Islet of Langerhans (tissue), 1 donor: ENCODE results near the gene EBNA1BP2.
"Not testable (repeated sequence)": the region's sequence is repeated elsewhere in the genome, so short reads cannot be mapped to it uniquely, and the experiment has no call there.

Experiments used
- FAIRE-seq: peaks from one replicate; lab custom pipeline; 2011; peaks lifted over from hg19 to GRCh38; lab: Jason Lieb, UNC

EBNA1BP2 gene, protein sequence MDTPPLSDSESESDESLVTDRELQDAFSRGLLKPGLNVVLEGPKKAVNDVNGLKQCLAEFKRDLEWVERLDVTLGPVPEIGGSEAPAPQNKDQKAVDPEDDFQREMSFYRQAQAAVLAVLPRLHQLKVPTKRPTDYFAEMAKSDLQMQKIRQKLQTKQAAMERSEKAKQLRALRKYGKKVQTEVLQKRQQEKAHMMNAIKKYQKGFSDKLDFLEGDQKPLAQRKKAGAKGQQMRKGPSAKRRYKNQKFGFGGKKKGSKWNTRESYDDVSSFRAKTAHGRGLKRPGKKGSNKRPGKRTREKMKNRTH

DNA sequence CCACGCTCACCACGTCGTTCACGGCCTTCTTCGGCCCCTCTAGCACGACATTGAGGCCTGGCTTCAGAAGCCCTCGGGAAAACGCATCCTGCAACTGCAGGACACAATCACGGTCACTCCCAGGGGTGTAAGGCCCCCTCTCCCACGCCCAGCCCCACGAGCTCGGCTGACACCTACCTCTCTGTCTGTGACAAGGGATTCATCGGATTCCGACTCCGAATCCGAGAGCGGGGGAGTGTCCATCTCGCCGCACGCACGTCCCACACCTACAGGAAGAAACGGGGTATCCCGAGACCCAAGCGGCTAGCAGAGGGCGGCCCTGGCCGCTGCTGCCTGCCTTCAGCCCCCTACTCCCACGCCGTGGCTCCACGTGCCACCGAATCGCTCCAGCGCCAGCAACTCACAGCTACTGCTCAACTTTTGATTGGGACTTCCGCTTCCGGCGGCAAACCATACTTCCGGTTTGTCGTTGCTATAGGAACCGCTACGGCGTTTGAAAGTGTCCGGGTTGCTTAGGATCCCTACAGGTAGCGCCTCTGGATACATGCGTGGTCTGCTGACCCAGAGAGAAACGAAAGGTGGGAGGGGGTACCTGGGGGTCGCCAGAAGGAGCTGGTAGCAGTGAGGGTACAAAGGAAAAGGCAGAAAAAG, at the start of gene EBNA1BP2, which contains the start of gene CFAP57:
EBNA1BP2 (minus strand) TSS at position 415 of the 651 bp plus-strand sequence; CDS start at position 243, 172 bp downstream.
CFAP57 (plus strand) TSS at position 455 of the 651 bp plus-strand sequence. CDS start 424 bp downstream, outside the sequence.
- peak; percentile 89 for FAIRE-seq

DNA sequence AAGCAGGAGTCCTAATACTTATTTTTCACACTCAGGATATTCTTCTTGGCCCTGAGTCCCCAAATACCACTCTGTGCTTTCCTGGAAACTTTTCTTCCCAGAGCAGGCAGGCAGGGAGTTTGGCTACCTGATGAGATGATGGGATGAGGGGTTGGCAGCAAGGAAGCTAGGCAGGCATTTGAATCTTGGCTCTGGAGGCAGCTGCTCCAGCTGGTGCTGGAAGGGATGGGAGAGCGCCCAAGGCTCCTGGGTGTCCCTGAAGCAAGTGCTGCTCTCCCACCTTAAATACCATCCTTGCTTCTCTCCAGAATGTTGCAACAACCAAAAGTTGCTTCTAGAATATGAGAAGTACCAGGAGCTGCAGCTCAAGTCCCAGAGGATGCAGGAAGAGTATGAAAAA, 49.7 kb upstream of the EBNA1BP2 start:
- no peak for FAIRE-seq

DNA sequence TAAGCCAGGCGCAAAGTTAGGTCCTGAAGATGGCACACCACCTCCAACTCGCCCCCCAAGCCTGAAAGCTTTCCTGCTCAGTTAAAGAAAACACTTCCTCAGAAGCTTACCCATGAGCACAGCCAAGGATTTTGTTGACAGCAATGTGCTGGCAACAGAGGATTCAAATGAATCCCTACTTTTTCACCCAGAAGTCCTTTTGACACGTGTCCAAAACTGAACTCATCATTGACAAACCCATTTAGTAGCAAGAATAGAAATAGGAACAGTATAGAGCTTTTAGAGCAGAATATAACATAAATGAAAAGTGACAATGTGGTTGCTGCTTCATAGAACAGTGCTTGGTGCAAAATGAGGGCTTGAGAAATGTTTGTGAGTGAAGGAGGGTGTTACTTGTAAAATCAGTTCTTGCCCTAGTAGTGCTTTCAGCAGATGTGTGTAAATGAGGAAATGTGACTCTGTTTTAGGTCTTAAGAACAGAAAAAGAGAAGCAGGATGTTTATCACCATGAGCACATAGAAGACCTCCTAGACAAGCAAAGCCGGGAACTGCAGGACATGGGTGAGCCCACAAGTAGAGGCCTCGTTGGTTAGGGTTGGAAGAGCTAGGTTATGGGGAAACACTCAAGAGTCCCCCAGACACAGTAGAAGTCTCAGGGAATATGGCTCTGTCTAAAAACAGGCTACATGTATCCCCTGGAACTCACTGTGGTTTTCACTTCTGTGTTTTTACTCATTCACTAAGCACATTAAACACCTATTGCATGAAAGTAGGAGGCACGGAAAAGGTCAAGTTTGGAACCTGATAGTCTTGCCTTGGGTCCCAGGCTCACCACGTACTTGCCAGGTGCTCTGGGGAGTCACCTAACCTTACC, 49.1 kb upstream of the EBNA1BP2 start:
- FAIRE-seq = no peak

DNA sequence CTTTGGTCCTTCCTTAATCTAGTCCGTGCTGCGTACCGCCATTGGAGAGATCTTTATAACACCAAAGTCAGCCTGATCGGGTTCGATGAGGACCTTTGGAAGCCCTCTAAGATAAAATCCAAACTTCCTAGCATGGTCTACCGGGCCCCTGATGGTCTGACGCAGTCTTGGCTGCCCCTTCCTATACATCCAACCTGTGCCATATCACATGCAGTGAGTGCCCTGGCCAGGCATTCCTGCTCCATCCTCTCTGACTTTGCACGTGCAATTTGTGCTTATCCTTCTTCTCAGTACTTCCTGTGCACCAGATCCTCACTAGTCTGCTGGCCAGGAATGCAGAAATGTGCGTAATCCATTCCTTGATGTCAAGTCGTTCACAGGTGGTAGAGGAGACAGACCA, 45.7 kb upstream of the EBNA1BP2 start:
- FAIRE-seq = no peak

DNA sequence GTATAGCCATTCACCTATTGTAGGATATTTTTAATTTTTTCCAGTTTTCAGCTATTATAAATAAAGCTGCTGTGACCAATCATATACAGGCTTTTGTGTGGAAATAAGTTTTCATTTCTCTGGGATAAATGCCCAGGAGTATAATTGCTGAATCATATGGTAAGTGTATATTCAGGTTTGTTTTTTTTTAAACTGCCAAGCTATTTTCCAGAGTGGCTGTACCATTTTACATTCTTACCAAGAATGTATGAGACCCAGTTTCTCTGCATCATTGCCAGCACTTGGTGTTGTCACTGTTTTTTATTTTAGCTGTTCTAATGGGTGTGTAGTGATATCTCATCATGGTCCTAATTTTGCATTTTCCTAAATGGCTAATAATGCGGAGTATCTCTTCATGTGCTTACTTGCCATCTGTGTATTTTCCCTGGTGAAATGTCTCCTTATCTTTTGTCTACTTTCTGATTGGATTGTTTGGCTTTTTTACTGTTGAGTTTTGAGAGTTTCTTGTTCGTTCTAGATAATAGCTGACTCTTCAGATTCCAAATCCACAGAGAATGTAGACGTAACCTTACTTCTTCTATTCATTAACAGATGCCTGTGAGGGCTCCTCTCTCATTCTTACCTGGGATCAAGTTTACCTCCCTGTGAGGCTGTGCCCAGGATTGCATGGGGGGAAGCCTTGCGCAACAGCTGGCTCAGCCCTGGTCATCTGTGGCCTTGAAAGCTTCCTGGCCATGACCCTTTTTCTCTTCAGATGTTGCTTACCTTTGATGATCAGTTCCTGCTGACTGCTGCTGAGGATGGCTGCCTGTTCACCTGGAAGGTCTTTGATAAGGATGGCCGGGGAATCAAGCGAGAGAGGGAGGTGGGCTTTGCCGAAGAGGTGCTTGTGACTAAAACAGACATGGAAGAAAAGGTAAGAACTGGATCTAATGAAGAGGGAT, 42.7 kb upstream of the EBNA1BP2 start:
- no peak for FAIRE-seq

DNA sequence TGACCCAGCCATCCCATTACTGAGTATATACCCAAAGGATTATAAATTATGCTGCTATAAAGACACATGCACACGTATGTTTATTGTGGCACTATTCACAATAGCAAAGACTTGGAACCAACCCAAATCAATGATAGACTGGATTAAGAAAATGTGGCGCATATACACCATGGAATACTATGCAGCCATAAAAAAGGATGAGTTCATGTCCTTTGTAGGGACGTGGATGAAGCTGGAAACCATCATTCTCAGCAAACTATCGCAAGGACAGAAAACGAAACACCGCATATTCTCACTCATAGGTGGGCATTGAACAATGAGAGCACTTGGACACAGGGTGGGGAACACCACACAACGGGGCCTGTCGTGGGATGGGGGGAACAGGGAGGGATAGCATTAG, 36.2 kb upstream of the EBNA1BP2 start:
- not testable (repeated sequence) for FAIRE-seq

DNA sequence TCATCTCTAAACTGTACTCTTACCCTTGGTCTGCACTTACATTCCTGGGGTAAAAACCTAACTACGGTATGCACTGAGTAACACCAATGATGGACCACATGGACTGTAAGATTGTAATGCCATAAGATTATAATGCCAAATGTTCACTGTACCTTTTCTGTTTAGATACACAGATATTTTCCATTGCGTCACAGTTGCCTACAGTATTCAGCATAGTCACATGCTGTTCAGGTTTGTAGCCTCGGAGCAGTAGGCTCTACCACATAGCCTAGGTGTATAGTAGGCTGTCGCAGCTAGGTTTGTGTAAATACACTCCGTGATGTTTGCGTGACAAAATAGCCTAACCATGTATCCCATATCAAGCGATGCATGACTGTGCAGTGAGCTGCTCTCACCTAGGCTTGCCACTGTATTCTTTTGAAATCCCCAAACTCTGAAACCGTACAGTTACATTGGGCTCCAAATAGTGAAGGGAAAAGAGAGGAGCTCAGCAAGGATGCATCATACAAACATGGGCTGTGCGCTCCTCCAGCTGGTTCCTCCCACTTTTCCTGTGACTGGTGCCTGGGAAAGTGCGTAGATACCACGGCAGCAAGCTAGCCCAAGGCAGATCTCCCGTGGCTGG, 35.3 kb upstream of the EBNA1BP2 start:
- no peak for FAIRE-seq

DNA sequence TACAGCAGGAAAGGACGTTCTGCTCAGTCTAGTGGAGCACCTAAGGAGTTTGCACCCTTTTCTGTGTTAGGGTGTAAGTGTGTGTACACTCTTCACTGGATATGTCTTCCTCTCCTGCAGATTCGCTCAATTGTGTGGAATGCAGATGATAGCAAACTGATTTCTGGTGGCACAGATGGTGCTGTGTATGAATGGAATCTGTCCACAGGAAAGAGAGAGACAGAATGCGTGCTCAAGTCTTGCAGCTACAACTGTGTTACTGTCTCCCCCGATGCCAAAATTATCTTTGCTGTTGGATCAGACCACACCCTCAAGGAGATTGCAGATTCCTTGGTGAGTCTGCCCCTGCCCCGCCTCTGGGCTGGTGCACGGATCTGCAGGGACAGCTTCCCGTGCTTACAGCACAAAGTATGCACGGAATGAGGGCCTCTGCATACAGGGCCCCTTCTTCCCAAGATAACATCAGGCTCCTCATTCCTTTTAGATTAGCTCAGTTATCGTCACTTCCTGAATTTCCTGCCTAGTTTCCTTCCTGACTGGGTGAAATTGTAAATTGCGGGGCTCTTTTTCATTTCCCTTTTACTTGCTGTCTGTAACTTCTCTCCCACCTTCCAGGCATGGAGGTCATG, 34.6 kb upstream of the EBNA1BP2 start:
- no peak for FAIRE-seq

DNA sequence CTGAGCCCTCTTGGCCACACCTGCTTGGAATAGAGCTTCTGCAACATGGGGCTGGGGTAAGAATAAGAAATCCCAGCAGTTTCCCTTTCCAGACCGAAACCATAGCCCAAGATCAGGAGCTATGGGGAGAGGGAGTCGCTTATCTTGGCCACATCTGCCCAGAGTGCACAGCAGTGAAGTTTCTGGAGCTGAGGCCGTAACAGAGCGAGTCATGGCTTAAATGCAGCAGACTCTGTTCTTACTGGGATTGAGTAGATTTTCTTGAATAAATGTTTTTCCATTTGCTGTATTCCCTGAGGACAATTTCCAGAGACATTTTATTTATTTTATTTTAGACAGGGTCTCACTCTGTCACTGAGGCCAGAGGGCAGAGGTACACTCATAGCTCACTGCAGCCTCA, 33.6 kb upstream of the EBNA1BP2 start:
- no peak for FAIRE-seq

DNA sequence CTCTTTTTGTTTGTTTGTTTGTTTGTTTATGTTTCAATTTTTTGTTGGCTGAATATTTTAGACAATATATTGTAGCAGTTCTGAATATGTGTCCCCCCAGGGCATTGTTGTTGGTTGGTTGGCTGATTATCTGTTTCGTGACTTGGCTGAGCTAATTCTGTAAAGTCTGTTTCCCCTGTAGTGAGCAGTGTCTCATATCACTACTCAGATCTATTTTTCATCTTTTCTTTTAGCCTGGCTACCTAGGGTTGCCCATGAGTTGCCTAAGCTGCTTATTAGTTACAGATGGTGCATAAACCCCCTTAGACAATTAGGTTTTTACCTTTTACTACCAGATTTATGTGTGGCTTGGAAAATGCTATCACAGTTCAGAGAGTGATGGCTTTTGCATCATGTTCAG, 32.3 kb upstream of the EBNA1BP2 start:
- no peak for FAIRE-seq

DNA sequence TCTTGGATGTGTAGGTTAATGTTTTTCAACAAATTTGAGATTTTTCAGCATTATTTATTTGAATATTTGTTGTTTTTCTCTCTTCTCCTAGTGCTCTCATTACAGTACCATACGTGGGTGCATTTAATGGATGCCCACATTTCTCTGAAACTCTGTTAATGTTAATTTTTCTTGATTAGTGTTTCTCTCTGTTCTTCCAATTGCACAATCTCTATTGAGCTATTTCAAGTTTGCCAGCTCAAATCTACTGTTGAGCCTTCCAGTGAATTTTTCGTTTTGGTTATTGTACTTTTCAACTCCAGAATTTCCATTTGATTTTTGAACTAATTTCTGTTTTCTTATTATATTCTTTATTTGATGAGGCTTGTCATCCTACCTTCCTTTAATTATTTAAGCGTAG, 31.8 kb upstream of the EBNA1BP2 start:
- FAIRE-seq = no peak

DNA sequence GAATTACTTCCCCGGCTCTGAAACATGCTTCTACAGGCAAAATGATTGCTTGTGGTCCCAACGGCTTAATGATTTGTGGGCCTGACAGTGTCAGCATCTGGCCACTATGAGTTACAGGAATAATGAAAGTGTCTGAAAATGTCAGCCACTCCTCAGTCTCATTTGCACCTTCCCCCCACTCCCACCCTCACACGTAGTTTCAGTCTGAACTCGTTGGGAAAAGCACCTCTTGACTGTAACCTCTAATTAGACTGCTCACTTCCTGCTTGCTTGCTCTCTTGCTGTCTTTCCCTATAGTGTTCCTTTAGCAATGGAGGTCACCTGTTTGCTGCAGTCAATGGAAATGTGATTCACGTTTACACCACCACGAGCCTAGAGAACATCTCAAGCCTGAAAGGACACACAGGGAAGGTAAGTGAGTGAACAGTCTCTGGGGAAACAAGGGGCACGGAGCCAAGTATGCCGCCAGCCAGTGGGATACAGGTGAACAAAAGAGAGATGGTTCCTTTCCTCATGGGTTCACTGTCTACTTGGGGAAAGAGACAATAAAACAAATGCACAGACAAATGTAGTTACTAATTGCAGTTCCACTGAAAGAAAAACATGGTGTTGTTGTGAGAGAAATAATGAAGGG, 27.1 kb upstream of the EBNA1BP2 start:
- FAIRE-seq = no peak

DNA sequence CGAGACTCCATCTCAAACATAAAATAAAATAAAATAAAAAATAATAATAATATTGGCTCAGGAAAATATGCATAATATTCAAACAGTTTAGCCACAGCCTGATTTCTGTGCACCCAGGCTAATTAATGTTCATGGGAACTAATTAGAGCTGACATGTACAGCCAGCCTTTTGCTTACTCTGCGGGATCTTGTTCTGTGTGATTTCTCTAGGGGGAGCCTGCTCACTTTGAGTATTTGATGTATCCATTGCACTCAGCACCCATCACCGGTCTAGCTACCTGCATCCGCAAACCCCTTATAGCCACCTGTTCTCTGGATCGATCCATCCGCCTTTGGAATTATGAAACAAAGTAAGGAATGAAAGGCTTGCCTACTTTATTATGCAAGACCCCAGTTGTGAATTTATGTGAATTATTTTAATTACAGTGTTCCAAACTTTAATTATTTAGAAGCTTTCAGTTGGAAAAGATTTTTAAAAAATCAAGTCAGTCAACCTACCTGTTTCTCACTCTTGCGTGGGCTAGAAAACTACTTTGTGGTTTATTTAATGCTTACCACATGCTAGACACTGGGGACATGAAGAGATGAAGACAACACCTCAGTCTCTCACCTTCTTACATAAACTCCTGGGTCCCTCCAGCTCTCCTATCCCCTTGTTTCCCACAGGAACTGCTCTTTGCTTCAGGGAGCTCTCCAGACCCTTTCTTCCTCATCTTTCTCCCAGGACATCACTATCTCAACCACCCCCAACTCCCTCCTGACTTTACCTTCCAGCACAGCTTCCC, 25.4 kb upstream of the EBNA1BP2 start:
- no peak for FAIRE-seq

DNA sequence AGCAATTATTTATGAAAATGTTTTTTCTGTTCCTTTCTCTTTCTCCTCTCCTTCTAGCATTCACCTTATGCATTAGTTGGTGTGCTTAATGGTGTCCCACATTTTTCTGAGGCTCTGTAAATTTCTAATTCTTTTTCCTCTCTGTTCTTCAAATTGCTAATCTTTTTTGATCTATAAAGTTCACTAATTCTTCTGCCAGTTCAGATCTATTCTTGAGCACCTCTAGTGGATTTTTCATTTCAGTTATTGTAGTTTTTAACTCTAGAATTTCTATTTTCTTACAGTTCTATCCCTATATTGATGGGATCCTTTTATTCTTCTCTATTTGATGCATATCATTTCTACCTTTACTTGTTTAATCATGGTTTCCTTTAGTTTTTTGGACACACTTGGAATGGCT, 22.4 kb upstream of the EBNA1BP2 start:
- no peak for FAIRE-seq

DNA sequence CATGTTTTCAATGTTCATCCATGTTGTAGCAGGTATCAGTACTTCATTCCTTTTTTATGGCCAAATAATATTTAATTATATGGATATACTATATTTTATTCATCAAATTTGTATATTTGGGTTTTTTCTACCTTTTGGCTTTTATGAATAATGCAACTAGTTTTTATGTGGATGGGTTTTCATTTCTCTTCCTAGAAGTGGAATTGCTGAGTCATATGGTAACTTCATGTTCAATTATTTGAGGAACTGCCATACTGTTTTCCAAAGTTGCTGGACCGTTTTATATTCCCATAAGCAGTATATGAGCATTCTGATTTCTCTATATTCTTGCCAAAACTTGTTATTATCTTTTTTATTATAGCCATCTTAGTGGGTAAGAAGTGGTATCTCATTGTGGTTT, 16.0 kb upstream of the EBNA1BP2 start:
- no peak for FAIRE-seq

DNA sequence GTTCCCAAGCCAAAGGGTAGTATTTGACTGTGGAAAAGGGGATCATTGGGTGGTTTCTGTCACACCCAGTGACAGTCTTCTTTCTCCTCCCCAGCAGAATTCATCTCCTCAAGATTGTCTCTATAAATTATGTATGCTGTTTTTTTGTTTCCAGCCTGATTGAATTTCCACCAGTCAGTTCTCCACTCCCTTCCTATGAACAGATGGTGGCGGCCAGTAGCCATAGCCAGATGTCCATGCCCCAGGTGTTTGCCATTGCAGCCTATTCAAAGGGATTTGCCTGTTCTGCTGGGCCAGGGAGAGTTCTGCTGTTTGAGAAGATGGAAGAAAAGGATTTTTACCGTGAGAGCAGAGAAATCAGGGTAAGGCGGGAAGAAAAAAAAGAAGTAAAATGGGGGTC, 12.9 kb upstream of the EBNA1BP2 start:
- no peak for FAIRE-seq

DNA sequence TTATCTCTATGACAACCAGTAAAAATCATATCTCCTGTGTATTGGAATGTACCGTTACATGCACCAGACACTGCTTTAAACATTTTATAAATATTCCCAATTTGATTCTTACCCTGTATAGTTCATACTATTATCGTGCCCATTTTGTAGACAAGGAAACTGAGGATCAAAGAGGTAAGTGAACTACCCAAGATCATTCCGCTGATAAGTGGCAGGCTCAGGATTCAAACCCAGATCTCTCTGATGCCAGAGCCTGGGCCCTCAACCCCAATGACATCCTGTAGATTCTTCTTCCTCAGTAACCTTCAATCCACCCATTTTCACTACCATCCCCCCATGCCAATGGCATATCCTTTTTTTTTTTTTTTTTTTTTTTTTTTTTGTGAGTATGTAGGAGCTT, 12.3 kb upstream of the EBNA1BP2 start:
- no peak for FAIRE-seq

DNA sequence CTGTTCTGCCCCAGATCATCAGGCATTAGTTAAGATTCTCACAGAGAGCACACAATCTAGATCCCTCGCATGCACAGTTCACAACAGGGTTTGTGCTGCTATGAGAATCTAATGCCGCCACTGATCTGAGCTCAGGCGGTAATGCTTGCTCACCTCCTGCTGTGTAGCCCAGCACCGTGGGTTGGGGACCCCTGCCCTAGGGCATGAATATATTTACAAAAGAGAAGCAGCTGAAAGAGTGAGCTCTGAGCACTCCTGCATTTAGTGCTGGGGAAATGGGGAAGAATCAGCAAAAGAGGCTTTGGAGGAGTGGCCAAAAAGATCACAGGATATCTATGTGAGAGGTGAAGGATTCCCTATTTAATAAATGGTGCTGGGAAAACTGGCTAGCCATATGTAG, 5.6 kb upstream of the EBNA1BP2 start:
- no peak for FAIRE-seq

DNA sequence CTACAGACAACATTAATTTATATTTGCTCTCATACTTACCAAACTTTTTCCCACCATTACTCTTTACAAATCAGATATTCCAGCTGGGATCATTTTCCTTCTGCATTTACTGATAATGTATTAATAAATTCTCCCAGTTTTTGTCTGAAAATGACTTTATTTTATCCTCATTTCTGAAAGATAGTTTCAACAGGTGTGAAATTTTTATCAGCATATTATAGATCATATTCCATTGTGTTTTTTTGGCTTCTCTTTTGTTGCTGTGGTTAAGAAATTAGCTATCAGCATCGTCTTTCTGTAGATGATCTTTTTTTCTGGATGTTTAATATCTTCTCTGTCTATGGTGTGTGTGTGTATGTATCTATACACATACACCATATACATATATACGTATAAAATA, 2.8 kb upstream of the EBNA1BP2 start:
- no peak for FAIRE-seq
